GM19035 (cell line): ENCODE measurements around the gene ST7L.

Source experiments
- ATAC-seq: cut with Tn5 transposase; IDR thresholded peaks from one replicate; pipeline ENCODE4 v1.9.1; 2021; ENCODE audit not compliant: unreplicated experiment

Gene ST7L

DNA sequence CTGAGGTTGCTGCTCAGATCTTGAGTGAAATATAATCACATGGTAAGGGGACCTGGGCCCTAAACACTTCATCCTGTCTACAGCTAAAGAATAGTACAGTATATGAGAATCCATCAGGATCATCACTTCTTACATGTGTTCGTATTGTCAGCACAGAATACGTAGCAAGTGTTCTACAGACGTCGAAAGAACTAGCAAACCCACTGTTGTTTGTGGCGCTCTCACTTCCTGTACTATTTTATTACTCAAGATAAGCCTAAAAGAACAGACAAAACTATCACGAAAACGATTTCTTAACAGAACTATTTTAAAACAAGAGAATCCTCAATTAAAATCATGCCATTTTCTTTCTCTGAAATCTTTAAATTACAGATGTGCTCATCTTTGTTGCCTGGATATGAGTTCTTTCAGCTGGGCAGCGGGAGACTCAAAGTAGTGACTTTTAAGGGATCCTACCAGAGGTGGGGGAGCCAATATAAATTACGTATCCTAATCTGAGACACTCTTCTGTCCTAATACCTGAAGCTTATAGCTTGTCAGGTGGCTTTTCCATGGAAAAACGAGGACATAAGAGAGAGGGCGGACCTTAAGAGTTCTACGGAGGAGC is 724 bp downstream of the ST7L start:
- no peak for ATAC-seq

DNA sequence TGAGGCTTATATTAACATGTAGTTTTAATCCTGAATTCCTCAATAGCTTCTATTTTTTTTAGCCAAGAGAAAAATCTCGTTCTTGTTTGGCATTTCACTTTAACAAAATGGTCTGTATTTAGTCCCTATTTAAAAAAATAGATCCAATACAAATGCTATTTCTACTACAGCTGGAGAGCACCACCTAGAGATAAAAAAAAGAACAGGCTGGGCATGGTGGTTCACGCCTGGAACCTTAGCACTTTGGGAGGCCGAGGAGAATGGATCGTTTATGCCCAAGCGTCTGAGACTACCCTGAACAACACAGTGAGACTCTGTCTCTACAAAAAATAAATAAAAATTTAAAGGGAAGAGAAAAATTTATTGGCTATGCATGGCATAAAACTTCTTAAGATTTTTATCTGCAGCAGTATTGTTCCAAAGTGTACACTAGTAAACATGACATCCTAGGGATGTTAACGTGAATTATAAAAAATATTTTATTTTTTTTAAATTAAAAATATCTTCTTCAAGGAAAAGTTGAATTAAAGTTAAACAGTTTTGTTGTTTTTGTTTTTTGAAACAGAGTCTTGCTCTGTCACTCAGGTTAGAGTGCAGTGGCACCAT is 4.4 kb downstream of the ST7L start:
- no peak for ATAC-seq

DNA sequence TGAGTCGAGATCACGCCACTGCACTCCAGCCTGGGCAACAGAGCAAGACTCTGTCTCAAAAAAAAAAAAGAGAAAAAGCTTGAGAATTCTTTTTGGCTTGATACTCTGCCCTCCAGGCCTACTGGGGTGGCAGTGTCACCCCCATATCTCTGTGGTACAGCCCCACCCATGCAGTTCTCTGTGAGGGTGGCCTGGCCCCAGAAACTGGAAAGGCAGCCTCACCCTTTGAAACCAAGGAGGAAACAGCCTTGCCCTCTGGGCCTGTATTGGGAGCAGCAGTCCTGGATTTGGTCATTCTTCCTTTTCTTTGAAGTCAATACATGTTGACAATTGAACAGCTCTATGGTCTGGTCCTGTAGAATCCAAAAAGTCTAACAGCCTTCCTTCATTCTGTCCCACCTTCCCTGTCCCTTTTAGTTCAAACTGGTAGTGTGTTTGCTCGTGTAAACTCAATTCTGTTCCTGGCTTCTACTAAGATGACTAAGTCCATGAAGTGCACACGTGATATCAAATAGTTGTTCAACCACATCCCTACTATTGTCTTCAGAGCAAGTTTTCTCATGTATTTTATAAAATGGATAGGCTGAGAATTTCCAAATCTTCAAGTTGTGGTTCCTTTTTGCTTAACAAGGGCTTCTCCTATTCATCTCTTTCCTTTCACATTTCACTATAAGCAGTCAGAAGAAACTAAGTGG is 13.2 kb downstream of the ST7L start:
- ATAC-seq: no peak

DNA sequence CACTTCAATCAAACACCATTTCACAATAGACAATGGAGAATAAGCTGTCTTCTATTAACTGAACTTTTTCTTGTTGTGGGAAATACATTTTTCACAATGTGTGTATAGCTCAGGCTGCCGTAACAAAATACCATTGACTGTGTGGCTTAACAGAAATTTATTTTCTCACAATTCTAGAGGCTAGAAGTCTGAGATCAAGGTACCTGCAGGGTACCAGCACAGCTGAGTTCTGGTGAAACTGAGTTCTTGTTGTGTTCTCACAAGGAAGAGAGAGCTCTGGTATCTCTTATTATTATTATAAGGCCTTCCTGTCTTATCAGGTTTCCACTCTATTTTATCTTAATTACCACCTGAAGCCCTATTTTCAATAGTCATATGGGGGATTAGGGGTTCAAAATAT is 15.4 kb downstream of the ST7L start:
- no peak for ATAC-seq

DNA sequence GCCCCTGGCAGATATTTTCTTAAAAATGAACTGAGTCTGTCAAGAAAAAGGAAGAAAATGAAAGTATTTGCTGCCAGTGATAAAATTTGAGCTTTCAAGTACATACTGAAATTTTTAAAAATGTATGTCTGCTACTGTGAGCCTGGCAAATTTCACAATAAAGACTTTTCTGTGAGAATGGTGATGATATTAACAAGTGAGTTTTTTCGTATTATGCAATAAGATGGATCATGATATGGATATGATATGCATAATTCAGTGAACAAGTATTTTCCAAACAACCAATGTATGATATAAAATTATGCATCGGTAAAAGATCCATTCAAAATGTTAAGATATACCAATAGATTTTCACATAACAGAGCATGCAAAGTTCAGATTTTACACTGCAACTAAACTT is 15.9 kb downstream of the ST7L start:
- ATAC-seq: no peak

DNA sequence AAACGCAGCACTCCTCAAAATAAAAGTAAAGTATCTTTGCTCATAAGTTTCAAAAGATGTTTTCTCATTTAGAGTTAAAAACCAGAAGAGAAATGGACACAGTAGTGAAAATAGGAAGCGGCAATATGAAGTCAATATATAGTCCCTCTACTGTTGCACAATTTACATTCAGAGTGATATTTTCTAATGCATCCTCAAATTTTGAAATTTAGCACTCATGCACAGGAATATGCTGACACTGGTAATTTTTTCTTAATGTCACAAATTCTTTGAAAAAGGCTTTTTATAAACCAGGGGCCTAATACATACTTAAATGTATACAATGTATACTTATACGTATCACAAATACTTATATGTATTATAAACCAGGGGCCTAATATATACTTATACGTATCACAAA is 19.5 kb downstream of the ST7L start:
- ATAC-seq: no peak

DNA sequence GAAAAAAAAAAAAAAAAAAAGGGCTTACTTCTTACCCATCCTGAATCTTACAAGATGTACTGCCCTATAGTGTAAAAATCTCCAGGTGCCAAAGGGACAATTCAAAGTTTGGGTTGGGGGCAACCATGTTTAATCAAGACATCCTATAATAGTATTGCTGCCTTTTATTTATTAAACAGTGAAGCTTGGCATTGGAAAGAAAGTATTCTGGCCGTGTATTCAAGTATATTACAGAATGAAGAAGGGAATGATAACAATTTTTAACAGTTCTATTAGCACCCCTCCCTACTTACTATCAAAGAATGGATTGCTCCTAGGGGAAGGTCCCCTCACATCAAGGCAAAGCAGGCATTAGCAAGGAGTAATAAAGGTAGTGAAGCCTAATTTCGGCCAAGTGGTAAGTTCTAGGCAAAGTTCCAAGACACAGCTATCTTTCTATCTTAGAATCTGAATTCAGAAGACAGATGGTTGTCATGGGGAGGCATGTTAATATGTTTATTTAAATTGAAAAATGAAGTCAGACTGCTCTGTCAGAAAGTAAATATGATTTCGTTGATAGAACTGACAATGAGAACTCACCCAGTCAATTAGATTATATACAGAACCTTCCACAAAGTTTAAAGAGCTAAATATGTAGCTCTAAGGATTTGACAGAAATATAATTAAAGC is 24.6 kb downstream of the ST7L start:
- ATAC-seq: no peak

DNA sequence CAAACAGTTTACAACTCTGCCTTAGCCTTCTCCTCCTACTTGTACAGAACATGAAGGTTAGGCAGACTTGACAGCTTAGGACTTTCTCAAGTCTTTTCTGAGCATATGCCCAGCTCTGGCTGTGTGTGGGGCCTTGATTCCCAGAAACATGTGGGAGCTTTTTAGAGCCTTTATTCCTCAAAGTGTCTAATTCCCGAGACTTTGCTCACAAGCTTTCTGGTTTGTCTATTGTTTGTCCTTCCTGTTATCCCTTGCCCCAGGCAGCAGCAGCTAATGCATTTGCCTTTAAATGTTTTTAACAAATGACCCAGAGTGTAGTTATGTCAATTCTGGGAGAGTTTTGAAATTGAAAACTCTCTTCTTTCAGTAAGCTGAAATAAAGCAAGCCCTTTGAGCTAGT is 29.2 kb downstream of the ST7L start:
- ATAC-seq: no peak

DNA sequence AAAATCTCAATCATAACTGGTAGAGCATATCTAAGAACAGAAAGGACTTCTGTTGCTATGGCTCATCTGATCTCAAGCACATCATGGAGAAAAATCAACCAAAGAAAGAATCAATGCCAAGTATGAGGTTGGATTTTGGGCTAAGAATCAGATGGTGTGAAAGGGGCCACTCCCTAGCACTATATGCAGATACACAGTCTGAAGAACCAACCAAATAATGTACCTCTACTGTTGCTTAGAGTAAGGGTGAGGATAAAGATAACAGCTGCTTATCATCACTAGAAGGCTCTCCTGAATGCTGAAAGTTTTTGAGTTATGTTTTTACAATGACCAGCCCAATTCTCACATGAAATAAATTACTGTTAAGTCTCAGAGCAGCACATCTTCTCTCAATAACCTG is 35.6 kb downstream of the ST7L start:
- no peak for ATAC-seq

DNA sequence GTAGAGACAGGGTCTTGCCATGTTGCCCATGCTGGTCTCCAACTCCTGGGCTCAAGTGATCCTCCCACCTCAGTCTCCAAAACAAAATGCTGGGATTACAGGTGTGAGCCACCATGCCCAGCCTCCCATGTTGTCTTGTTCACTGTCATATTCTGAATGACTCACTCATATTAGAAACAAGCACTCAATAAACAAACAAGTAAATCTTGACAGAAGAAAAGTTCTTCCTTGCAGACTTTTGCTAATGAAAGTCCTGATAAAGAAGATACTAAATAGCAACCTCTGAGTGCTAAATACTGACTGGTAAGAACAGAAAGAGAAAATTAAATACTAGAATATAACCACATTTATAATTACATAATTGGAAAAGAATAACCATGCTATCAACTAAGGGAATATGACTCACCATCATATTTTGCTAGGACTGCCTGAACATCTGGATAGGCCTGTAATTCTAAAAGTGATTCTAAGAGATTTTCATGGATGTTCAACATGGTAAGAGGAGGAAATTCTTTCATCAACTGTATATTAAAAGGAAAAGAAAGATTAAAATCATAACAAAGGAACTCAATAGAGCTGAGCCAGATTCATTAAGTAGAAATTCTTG is 37.3 kb downstream of the ST7L start:
- no peak for ATAC-seq

DNA sequence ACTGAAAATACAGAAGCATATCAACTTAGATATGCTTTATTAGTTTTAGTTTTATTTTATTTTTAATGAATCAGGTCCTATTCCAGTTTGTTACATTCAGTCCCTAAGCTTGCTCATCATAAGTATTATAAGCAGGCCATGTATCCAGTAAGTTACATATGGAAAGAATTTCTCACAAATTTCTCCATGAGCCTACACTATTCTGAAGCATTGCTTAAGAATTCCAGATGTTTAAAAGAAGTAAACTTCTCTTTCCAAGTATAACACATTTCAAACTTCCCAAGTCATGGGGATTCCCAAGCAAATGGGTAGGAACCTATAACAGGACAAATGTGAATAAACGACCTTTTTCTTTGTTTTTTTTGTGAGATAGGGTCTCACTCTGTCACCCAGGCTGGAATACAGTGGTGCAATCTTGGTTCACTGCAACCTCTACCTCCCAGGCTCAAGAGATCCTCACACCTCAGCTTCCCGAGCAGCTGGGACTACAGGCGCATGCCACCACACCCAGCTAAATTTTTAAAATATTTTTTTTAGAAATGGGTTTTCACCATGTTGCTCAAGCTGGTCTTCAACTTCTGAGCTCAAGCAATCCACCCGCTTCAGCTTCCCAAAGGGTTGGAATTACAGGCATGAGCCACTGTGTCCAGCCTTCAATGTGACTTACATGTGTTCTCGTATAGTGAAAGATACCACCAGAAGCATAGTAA is 39.0 kb downstream of the ST7L start:
- no peak for ATAC-seq

DNA sequence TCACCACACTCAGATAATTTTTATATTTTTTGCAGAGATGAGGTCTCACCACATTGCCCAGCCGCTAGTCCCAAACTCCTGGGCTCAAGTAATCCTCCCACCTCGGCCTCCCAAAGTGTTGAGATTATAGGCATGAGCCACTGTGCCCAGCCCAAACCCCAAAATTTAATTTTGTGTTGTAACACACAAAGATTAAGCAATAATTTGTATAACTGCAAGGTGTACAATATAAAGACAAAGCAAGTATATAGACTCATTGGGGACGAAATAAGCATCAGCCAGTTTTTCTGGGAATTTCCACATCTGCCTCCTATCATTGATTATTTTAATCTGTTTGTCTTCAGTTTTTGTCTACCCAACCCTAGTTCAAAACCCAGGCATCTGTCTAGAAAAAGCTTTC is 42.7 kb downstream of the ST7L start:
- no peak for ATAC-seq

DNA sequence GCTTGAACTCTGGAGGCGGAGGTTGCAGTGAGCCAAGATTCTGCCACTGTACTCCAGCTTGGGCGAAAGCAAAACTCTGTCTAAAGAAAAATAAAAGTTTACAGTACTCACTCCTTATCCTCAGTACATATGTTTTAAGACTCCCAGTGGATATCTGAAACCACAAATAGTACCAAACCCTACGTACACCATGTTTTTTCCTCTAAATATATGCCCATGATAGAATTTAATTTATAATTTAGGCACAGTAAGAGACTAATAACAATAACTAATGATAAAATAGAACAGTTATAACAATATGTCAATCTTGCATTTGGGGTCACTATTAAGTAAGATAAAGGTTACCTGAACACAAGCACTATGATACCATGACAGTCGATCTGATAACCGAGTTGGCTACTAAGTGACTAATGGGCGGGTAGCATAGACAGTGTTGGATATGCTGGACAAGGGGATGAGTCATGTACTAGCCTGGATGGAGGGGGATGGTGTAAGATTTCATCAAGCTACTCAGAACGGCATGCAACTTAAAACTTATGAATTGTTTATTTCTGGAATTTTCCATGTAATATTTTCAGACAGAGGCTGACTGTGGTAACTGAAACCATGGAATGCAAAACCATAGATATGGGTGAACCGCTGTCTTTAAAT is 43.7 kb downstream of the ST7L start:
- ATAC-seq: no peak

DNA sequence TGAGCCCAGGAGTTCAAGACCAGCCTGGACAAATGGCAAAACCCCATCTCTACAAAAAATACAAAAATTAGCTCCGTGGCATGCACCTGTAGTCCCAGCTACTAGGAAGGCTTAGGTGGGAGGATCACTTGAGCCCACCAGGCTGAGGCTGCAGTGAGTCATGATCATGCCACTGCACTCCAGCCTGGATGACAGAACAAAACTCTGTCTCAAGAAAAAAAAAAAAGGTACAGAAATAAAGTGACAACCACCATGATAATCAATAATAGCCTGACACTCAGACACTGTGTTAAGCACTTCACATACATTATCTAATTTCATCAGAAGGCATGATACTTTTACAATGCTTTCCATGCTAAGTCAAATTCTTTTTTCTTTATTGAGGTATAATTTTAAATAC is 53.1 kb downstream of the ST7L start:
- no peak for ATAC-seq

DNA sequence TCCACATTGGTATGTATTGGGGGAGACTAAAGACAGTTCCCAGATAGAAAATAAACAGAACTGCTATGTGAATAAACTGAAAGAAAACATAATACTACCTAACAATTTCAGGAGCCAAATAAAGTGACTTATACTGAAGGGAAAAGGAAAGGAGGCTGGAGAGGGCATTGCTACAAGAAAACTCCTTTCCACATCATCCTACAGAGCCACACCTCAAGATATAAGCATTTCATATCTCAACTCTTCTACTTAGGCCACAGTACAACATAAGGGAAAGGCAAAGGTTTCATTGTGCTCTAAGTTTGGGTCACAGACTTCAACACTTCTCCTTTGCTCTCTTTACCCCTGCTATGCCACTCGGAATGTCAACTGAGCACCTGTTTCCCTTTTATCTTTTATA is 54.9 kb downstream of the ST7L start:
- no peak for ATAC-seq

DNA sequence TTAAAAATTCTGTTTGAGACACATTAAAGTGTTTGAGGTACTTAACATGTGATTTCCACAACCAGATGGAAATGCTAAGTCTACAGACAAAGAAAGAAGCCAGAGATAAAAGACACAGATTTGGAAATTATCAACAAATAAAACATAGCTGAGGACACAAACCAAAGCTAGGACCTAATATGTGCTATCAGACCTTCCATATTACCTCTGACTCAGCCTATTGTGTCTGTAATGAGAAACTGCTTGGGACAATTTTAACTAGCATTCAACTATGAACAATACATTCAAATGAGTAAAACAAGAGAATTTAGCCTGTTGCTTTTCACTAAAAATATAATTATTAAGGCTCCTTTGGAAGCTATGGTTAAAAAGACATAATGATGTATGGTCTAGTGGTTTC is 55.6 kb downstream of the ST7L start:
- no peak for ATAC-seq

DNA sequence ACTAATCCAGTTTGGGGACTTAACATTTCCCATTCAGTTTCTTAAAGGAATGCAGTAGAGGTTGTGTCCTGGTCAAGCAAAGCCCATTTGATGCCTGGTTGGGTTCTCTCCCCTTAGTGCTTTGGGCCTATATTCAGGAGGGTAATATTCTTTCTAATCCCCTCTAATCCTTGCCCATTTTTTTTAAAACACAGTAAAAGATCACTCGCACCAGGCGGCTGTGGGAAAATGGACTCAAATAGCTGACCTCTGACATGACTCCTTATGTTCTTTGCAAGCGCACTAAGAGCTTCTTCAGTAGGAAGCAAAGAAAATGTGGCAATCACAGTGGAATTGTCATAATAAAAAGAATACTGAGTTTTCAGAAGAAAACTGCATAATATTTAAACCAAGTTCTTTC is 60.3 kb downstream of the ST7L start:
- ATAC-seq: no peak

DNA sequence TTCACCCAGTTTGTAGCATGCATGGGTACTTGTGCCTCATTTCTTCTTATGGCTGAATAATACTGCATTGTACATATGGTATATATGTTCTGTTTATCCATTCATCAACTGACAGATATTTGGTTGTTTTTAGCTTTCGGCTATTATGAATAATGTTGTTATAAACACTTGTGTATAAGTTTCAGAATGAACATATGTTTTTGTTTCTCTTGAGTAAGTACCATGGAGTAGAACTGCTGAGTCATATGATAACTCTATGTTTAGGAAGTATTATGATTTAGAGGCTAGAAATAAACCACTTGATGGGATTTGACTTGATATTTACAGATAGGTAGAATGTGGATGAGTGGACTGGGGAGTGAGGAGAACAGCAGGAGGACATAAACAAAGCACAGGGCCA is 61.6 kb downstream of the ST7L start:
- ATAC-seq: no peak

DNA sequence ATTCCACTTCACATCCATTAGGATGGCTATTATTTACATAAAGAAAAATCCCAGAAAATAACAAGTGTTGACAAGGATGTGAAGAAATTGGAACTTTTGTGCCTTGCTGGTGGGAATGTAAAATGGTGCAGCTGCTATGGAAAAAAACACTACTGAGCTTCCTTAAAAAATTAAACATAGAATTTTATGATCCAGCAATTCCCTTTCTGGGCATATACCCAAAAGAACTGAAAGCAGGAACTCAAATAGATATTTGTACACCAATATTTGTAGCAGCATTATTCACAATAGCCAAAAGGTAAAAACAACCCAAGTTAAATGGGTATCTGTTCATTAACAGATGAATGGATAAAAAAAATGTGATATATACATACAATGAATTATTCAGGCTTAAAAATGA is 64.5 kb downstream of the ST7L start:
- ATAC-seq: no peak

DNA sequence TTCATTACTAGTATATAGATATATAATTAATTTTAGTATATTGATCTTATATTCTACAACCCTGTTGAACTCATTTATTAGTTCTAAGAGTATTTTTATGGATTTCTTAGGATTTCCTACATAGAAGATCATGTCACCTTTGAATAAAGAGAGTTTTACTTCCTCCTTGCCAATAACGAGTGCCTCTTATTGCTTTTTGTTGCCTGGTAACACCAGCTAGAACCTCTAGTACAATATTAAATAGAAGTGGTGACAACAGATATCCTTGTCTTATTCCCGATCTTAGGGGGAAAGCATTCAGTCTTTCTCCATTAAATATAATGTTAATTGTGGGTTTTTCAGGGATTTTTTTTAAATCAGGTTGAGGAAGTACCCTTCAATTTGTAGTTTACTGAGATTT is 69.4 kb downstream of the ST7L start:
- ATAC-seq: no peak

DNA sequence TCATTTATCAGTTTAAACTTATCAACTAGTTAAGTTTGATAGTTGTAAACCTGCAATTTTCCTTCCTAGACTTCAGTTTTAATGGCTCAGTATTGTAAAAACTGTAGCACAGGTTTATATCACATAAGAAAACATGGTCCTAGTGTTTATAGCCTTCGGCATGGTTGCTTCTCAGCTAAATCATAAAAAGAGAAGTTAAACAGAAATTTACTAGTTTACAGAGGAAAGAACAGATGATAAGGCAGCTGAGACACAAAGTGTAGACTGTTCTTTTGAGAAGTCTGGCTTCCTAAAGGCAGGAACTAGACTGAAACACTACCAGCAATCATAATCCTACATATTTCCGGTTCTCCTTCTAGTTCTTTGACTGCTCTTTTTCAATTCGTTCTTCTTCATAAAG is 70.4 kb downstream of the ST7L start:
- ATAC-seq: no peak
